ENCODE results near the gene UROS.

Gene UROS

GRCh38 chr10:125762692-125763648 lies 60.1 kb downstream of the UROS start:
- no peaks in the 10 kb centered on the region for H3K27me3 ChIP-seq (ENCODE audit: insufficient read depth, low read length, poor library complexity, severe bottlenecking)
- no peaks in the 10 kb centered on the region for H3K9me2 ChIP-seq (replicated peaks; ENCODE audit: low read depth, low read length)
- no peak overlapping the region for H3K9ac ChIP-seq (ENCODE audit: low read depth, low read length, poor library complexity, severe bottlenecking)
- no peaks in the 10 kb centered on the region for H3K4me1 ChIP-seq (ENCODE audit: insufficient read depth, low read length, poor library complexity, severe bottlenecking)
- no peaks in the 10 kb centered on the region for H4K20me1 ChIP-seq (ENCODE audit: insufficient read depth, low read length, poor library complexity, severe bottlenecking)
- no peaks in the 10 kb centered on the region for H3K79me2 ChIP-seq (ENCODE audit: insufficient read depth, low read length)
- H3K4me2 ChIP-seq (ENCODE audit: low read depth, low read length, poor library complexity, severe bottlenecking): no peak overlapping the region
- no peaks in the 10 kb centered on the region for H3F3A ChIP-seq (ENCODE audit: low read depth)
- TF ChIP-seq CTCF (conservative IDR thresholded peaks at IDR 0.05; ENCODE audit: low read length) (no peak), EZH2phosphoT487 (IDR thresholded peaks at IDR 0.05; ENCODE audit: borderline replicate concordance) (no peak)
- H2AFZ ChIP-seq (ENCODE audit: low read length): no peak overlapping the region
- H3K9me3 ChIP-seq (ENCODE audit: insufficient read depth, low read depth, low read length): no peaks in the 10 kb centered on the region
- H3K4me3 ChIP-seq (ENCODE audit: low read length, poor library complexity, severe bottlenecking): no peak overlapping the region
- H3K36me3 ChIP-seq (ENCODE audit: insufficient read depth, low read length): peaks cover 71% of the 10 kb centered on the region

DNA sequence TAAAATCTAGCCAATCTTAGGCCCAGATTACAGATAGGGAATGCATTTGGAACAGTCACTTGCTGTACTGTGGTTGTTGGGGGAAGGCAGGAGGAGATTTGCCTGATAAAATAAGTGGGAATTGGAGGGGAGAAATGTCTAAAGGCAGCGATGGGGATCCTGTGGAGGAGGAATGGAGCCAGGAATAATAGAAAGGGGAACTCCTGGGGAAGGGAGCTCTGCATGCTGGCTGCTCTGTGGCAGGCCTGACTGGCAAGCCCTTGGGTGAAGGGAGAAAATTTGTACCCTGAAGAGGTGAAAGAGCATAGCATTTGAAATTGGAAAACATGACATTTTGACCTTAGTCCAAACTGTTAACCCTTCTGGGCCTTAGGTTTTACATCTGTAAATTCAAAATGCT lies 61.1 kb downstream of the UROS start:
- Histone ChIP-seq H3K36me3 (ENCODE audit: insufficient read depth, low read length) (peaks cover 81% of the 10 kb centered on the region), H3K4me1 (ENCODE audit: insufficient read depth, low read length, poor library complexity, severe bottlenecking) (no peaks in the 10 kb centered on the region), H3F3A (ENCODE audit: low read depth) (no peaks in the 10 kb centered on the region), H3K79me2 (ENCODE audit: insufficient read depth, low read length) (no peaks in the 10 kb centered on the region), H4K20me1 (ENCODE audit: insufficient read depth, low read length, poor library complexity, severe bottlenecking) (no peaks in the 10 kb centered on the region), H3K9me3 (ENCODE audit: insufficient read depth, low read depth, low read length) (no peaks in the 10 kb centered on the region), H3K9me2 (replicated peaks; ENCODE audit: low read depth, low read length) (no peaks in the 10 kb centered on the region), H3K27me3 (ENCODE audit: insufficient read depth, low read length, poor library complexity, severe bottlenecking) (no peaks in the 10 kb centered on the region), H3K9ac (ENCODE audit: low read depth, low read length, poor library complexity, severe bottlenecking) (no peak overlapping the region), H2AFZ (ENCODE audit: low read length) (no peak overlapping the region), H3K4me2 (ENCODE audit: low read depth, low read length, poor library complexity, severe bottlenecking) (no peak overlapping the region), H3K4me3 (ENCODE audit: low read length, poor library complexity, severe bottlenecking) (no peak overlapping the region)
- TF ChIP-seq EZH2phosphoT487 (IDR thresholded peaks at IDR 0.05; ENCODE audit: borderline replicate concordance): no peak
- no peak for TF ChIP-seq CTCF (conservative IDR thresholded peaks at IDR 0.05; ENCODE audit: low read length)

GRCh38 chr10:125757742-125758141 lies 65.3 kb downstream of the UROS start:
- no peak for TF ChIP-seq CTCF (conservative IDR thresholded peaks at IDR 0.05; ENCODE audit: low read length)
- no peak for TF ChIP-seq EZH2phosphoT487 (IDR thresholded peaks at IDR 0.05; ENCODE audit: borderline replicate concordance)
- Histone ChIP-seq H3K36me3 (ENCODE audit: insufficient read depth, low read length) (peaks cover 81% of the 10 kb centered on the region; the same call in 1 of the 2 replicates), H3K9ac (ENCODE audit: low read depth, low read length, poor library complexity, severe bottlenecking) (no peak overlapping the region)

More at GRCh38 chr10:125757742-125758141, 65.3 kb downstream of the UROS start:
- H3K9me2 ChIP-seq (replicated peaks; ENCODE audit: low read depth, low read length): no peaks in the 10 kb centered on the region
- no peaks in the 10 kb centered on the region for H4K20me1 ChIP-seq (ENCODE audit: insufficient read depth, low read length, poor library complexity, severe bottlenecking)
- H3K4me1 ChIP-seq (ENCODE audit: insufficient read depth, low read length, poor library complexity, severe bottlenecking): no peaks in the 10 kb centered on the region
- H3K4me3 ChIP-seq (ENCODE audit: low read length, poor library complexity, severe bottlenecking): no peak overlapping the region
- no peak overlapping the region for H3K4me2 ChIP-seq (ENCODE audit: low read depth, low read length, poor library complexity, severe bottlenecking)
- H2AFZ ChIP-seq (ENCODE audit: low read length): no peak overlapping the region
- H3F3A ChIP-seq (ENCODE audit: low read depth): no peaks in the 10 kb centered on the region
- H3K9me3 ChIP-seq (ENCODE audit: insufficient read depth, low read depth, low read length): no peaks in the 10 kb centered on the region
- no peaks in the 10 kb centered on the region for H3K27me3 ChIP-seq (ENCODE audit: insufficient read depth, low read length, poor library complexity, severe bottlenecking)
- H3K79me2 ChIP-seq (ENCODE audit: insufficient read depth, low read length): no peaks in the 10 kb centered on the region

Measured in Loucy (cell line).